Measurements from ENCODE around the gene NRTN. TPM values are rescaled to one million over a fixed set of nuclear protein-coding genes. Genes with fewer than 3 reads are reported as not detected.

The NRTN gene
- total and polyA plus RNA-seq, 2 of the 4 experiments (the other 2 are of a cell fraction): 0.17 to 0.18 TPM

DNA sequence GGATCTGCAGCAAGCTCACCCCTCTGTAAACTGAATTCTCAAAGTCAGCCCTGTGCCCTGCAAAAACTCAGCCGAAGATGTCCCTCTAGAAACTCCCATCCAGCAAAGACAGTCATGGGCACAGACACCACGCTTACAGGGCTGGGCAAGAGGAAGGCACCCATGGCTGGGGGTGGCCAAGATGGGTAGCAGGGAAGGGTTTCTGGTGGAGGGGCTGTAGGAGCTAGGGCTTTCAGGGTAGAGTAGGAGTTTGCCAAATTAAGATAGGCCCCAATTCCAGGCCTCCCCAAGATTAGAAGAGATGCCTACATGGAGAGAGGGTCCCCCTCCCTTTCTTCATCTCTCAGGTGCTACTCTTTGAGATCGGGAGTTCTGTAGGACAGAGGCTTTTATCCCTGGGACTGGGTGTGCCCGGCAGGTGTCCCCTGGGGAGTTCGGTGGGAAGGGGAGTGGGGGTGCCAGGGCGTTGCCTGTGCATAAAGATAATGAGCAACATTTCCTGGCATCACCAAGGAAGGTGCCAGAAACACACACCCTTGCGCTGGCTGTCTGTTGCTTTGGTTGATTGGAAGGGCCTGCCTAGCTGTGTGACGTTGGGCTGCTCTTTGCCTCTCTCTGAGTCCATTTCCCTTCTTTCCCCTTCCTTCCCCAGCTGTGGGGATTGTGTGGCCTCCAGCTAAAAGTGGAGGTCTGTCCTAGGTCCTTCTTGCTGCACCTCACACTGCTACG lies 9.4 kb downstream of the NRTN start:
- no peaks in the 10 kb centered on the region for H3K36me3 ChIP-seq (ENCODE audit: control insufficient read depth, insufficient read depth, low read length)
- H2AK9ac ChIP-seq (replicated peaks; ENCODE audit: low read depth, low read length, poor library complexity): no peak overlapping the region
- no peak overlapping the region for H3K4ac ChIP-seq (ENCODE audit: low read depth, low read length)
- H2AK5ac ChIP-seq (ENCODE audit: low read depth, low read length): no peak overlapping the region
- ATAC-seq (ENCODE audit: low read depth): no peak
- no peak overlapping the region for H3K56ac ChIP-seq (ENCODE audit: extremely low read depth, insufficient read depth, low read length)
- H2BK120ac ChIP-seq (ENCODE audit: low read depth, low read length): no peak overlapping the region
- H3K9ac ChIP-seq (ENCODE audit: low read depth, low read length): no peak overlapping the region
- no CpG with 5 or more reads among the region's 9 CpGs for WGBS, 2 experiments (ENCODE audit: extremely low coverage in 2 of 2, insufficient read length in 1 of 2)
- dilution Hi-C loops (cut with HindIII; ENCODE audit: low sequenced_read_pairs, unreplicated experiment) (no loop called here), in situ Hi-C loops (cut with MboI; ENCODE audit: low sequenced_read_pairs) (no loop called here), intact Hi-C loops (cut with micrococcal nuclease) (no loop called here)
- no peaks in the 10 kb centered on the region for H3K4me1 ChIP-seq (ENCODE audit: control insufficient read depth, insufficient read depth, low read length)
- no peak overlapping the region for H2AFZ ChIP-seq (replicated peaks; ENCODE audit: low read length, poor library complexity)
- BruUV-seq (replicated peaks): no TSS peak
- no peak overlapping the region for H2BK5ac ChIP-seq (ENCODE audit: low read depth, low read length, poor library complexity, severe bottlenecking)
- H4K5ac ChIP-seq (ENCODE audit: low read depth, low read length): no peak overlapping the region
- no peak overlapping the region for H3K4me2 ChIP-seq (ENCODE audit: low read depth, low read length)
- no peak overlapping the region for H2BK15ac ChIP-seq (ENCODE audit: low read depth, low read length)
- H4K8ac ChIP-seq (ENCODE audit: low read depth in 2 of 2, low read length in 2 of 2): no peak overlapping the region
- H2BK20ac ChIP-seq (ENCODE audit: low read depth, low read length): no peak overlapping the region
- H3K23ac ChIP-seq (ENCODE audit: low read depth, low read length): no peak overlapping the region
- ChIA-PET POLR2A (ENCODE audit: unreplicated experiment) (no interaction called here), CTCF (no interaction called here)
- H3K18ac ChIP-seq (ENCODE audit: low read depth, low read length): no peak overlapping the region
- no peaks in the 10 kb centered on the region for H3K79me1 ChIP-seq (ENCODE audit: low read depth in 1 of 2, low read length in 2 of 2)
- H4K91ac ChIP-seq (ENCODE audit: insufficient read depth, low read depth, low read length): no peak overlapping the region
- no peak for DNase-seq
- H4K20me1 ChIP-seq (ENCODE audit: insufficient read depth, low read length): no peaks in the 10 kb centered on the region
- peaks cover 20% of the 10 kb centered on the region for H3K27me3 ChIP-seq (ENCODE audit: control insufficient read depth, insufficient read depth, low read length)
- H3K9me3 ChIP-seq (ENCODE audit: control insufficient read depth, insufficient read depth, low read length): no peaks in the 10 kb centered on the region
- TF ChIP-seq POLR2A (IDR thresholded peaks at IDR 0.05; ENCODE audit: low read depth, low read length) (no peak), SMC3 (IDR thresholded peaks at IDR 0.05; ENCODE audit: low read depth, low read length) (no peak), CHD1 (IDR thresholded peaks at IDR 0.05; ENCODE audit: low read depth, low read length) (no peak), RCOR1 (IDR thresholded peaks at IDR 0.05; ENCODE audit: insufficient replicate concordance, low read length) (no peak), BHLHE40 (IDR thresholded peaks at IDR 0.05; ENCODE audit: low read depth, low read length) (no peak), MAFK (IDR thresholded peaks at IDR 0.05; ENCODE audit: low read depth, low read length) (no peak), RFX5 (IDR thresholded peaks at IDR 0.05; ENCODE audit: low read depth, low read length) (no peak), RAD21 (IDR thresholded peaks at IDR 0.05; ENCODE audit: low read length) (no peak), CEBPB (IDR thresholded peaks at IDR 0.05; ENCODE audit: low read depth, low read length) (no peak), NFE2L2 (IDR thresholded peaks at IDR 0.05; ENCODE audit: low read depth, low read length) (no peak), FOS (IDR thresholded peaks at IDR 0.05; ENCODE audit: low read depth, low read length) (no peak), MXI1 (IDR thresholded peaks at IDR 0.05; ENCODE audit: borderline replicate concordance, low read depth, low read length) (no peak), MAZ (IDR thresholded peaks at IDR 0.05; ENCODE audit: borderline replicate concordance, low read depth, low read length) (no peak)
- TF ChIP-seq, protein P1, sequence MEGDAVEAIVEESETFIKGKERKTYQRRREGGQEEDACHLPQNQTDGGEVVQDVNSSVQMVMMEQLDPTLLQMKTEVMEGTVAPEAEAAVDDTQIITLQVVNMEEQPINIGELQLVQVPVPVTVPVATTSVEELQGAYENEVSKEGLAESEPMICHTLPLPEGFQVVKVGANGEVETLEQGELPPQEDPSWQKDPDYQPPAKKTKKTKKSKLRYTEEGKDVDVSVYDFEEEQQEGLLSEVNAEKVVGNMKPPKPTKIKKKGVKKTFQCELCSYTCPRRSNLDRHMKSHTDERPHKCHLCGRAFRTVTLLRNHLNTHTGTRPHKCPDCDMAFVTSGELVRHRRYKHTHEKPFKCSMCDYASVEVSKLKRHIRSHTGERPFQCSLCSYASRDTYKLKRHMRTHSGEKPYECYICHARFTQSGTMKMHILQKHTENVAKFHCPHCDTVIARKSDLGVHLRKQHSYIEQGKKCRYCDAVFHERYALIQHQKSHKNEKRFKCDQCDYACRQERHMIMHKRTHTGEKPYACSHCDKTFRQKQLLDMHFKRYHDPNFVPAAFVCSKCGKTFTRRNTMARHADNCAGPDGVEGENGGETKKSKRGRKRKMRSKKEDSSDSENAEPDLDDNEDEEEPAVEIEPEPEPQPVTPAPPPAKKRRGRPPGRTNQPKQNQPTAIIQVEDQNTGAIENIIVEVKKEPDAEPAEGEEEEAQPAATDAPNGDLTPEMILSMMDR (conservative IDR thresholded peaks at IDR 0.05; ENCODE audit: low read depth, low read length): no peak
- TF ChIP-seq, protein P2, sequence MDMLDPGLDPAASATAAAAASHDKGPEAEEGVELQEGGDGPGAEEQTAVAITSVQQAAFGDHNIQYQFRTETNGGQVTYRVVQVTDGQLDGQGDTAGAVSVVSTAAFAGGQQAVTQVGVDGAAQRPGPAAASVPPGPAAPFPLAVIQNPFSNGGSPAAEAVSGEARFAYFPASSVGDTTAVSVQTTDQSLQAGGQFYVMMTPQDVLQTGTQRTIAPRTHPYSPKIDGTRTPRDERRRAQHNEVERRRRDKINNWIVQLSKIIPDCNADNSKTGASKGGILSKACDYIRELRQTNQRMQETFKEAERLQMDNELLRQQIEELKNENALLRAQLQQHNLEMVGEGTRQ (IDR thresholded peaks at IDR 0.05; ENCODE audit: low read depth, low read length): no peak
- TF ChIP-seq, protein P3, sequence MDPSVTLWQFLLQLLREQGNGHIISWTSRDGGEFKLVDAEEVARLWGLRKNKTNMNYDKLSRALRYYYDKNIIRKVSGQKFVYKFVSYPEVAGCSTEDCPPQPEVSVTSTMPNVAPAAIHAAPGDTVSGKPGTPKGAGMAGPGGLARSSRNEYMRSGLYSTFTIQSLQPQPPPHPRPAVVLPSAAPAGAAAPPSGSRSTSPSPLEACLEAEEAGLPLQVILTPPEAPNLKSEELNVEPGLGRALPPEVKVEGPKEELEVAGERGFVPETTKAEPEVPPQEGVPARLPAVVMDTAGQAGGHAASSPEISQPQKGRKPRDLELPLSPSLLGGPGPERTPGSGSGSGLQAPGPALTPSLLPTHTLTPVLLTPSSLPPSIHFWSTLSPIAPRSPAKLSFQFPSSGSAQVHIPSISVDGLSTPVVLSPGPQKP (IDR thresholded peaks at IDR 0.05; ENCODE audit: borderline replicate concordance, low read depth, low read length): no peak
- H3K14ac ChIP-seq (replicated peaks; ENCODE audit: low read depth, low read length): no peak overlapping the region
- no peaks in the 10 kb centered on the region for H3K9me1 ChIP-seq (ENCODE audit: insufficient read depth, low read length)
- no peak overlapping the region for H3K27ac ChIP-seq (ENCODE audit: insufficient read depth, low read length)
- no peak overlapping the region for H3K4me3 ChIP-seq (ENCODE audit: insufficient read depth, low read depth, low read length)

All from IMR-90 (cell line).